Stimulated activated effector memory CD8-positive, alpha-beta T cell treated with anti-CD3 and anti-CD28 coated beads, Interleukin-12 subunit alpha, Interleukin-12 subunit beta, amount 100 ng/mL, for 72 hours (primary cell): ENCODE data around the gene MCM8.
"Not testable (repeated sequence)": the region's sequence is repeated elsewhere in the genome, so short reads cannot be mapped to it uniquely, and the experiment has no call there.

Source experiments
- ATAC-seq: fragments of 150-1000 bp; cut with Tn5 transposase; 2 replicates; pipeline ENCODE4 v1.10.0; 2021
- DNase-seq, 2 donors: peaks; one replicate each; pipeline ENCODE4 v3.0.0; 2021 to 2022; ENCODE audit warnings: low spot score in 2 of 2
- H3K27ac Mint-ChIP-seq: one replicate; pipeline ENCODE4 v1.8.0; 2022; ENCODE audit warnings: mild to moderate bottlenecking, mixed read lengths
- H3K36me3 Mint-ChIP-seq: one replicate; pipeline ENCODE4 v1.8.0; 2022; ENCODE audit warnings: mild to moderate bottlenecking, mixed read lengths
- H3K4me1 Mint-ChIP-seq: one replicate; pipeline ENCODE4 v1.8.0; 2022; ENCODE audit warnings: mixed read lengths
- H3K4me3 Mint-ChIP-seq: one replicate; pipeline ENCODE4 v1.8.0; 2022; ENCODE audit warnings: mild to moderate bottlenecking, mixed read lengths
- H3K9me3 Mint-ChIP-seq: one replicate; pipeline ENCODE4 v1.8.0; 2022; ENCODE audit warnings: mixed read lengths

MCM8 gene

DNA sequence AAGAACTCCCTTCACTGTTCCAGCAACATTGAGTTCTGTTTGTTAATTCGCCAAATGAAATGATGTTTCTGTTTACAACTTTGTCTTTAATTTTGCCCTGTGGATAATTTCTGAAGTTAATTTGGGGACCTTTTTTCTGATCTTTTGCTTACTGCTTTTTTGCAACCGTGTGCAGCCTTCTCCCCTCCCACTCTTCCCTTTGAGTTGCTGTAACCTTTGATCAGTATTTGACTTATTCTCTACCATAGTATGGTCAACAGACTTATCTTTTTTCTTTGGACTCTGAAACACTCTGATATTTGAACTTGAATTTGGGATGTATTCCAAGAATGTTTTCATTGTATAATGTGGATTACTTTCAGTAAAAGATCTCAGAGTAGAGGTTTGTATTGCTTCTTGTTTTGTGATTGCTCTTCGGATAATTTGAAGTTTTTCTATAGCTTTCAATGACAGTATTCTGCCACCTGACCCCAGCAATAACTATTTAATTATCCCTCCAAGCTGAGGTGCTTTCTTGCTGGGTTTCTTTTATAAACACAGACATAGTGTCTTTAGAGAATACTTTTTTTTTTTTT is 57.2 kb downstream of the MCM8 start:
- ATAC-seq (no peak), DNase-seq (no peak)
- peak overlapping the region; percentile 80 for H3K4me3 Mint-ChIP-seq
- peak overlapping the region; percentile 26 for H3K27ac Mint-ChIP-seq
- no peaks in the 10 kb centered on the region for H3K9me3 Mint-ChIP-seq
- peaks cover 26% of the 10 kb centered on the region for H3K4me1 Mint-ChIP-seq
- peaks cover 41% of the 10 kb centered on the region for H3K36me3 Mint-ChIP-seq

DNA sequence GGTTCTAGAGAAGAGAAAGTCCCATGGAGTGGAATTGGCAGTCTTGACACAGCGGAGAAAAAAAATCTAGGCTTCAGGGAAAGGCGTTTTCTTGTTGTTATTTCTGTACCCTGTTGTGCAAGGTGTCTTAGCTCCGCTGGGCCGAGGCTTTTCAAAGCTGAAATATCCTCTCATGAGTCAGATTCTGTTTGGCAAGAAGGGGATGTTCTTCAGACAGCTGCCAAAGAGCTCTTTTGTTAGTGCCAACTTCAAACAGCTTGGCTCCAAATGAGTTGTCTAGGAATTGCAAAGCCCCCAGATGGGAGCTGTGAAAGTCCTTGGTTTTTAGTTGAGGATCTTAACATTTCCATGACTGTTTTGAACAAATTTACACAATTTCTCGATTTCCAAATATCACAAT is 57.8 kb downstream of the MCM8 start:
- no peaks in the 10 kb centered on the region for H3K9me3 Mint-ChIP-seq
- peaks cover 32% of the 10 kb centered on the region for H3K4me1 Mint-ChIP-seq
- H3K27ac Mint-ChIP-seq = peak overlapping the region; percentile 26
- H3K36me3 Mint-ChIP-seq = peaks cover 48% of the 10 kb centered on the region
- no peak for ATAC-seq
- DNase-seq = no peak
- peak overlapping the region; percentile 80 for H3K4me3 Mint-ChIP-seq

DNA sequence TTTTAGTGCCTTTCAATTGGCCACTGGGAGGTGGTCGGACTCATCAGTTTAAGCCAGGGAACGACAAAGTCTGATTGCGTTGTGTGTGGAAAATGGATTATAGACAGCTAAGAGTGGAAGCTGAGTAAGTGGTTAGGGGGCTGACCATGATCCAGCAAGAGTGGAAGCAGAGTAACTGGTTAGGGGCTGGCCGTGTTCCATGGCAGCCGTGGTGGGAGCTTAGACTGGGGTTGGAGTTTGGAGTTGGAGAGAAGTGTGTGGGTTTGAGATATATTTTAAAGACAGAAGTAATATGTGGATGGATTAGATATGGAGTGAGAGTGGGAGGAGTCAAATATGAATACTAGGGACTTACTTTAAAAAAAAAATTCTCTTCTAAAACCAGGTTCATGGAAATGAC is 61.7 kb downstream of the MCM8 start:
- H3K4me1 Mint-ChIP-seq = peaks cover 39% of the 10 kb centered on the region
- DNase-seq (no peak), ATAC-seq (no peak)
- no peaks in the 10 kb centered on the region for H3K9me3 Mint-ChIP-seq
- no peak overlapping the region for H3K4me3 Mint-ChIP-seq
- H3K27ac Mint-ChIP-seq = peak overlapping the region; percentile 50
- peaks cover 76% of the 10 kb centered on the region for H3K36me3 Mint-ChIP-seq

DNA sequence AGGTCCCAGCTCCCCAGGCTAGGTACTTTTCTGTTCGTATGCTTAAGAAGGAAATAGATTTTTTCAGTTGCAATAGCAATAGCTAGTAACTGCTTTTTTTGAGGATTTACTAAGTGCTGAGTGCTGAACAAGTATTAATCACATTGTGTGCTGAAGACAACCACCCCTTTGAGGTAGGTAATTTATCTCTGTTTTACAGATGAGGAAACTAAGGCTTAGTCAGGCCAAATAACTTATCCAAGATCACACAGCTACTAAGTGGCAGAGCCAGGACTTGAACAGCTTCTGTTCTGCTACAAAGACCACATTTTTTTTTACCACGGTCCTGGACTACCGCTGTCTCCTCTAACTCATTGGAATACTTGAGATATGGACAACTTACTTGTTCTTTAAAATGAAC is 63.6 kb downstream of the MCM8 start:
- ATAC-seq = no peak
- peaks cover 32% of the 10 kb centered on the region for H3K4me1 Mint-ChIP-seq

DNA sequence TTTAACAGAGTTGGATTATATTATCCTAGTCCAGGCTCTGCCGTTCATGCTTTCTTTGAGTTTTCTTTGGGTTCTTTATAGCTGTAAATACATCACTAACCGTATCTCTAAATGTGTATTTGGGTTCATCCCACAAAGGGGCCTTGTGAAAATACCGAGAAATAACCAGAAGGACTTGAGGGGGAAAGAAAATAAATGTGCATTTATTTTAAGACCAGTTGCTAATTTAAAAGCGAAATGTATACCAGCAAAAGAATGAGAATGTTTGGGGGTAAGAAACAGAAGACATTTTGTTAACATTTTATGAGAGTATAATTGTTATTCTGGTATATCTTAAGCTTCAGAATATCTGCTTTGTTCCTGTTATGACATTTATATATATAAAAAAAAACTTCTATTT is 64.5 kb downstream of the MCM8 start:
- H3K4me3 Mint-ChIP-seq = no peak overlapping the region
- DNase-seq = no peak
- peaks cover 95% of the 10 kb centered on the region for H3K36me3 Mint-ChIP-seq
- no peak overlapping the region for H3K27ac Mint-ChIP-seq
- peaks cover 32% of the 10 kb centered on the region for H3K4me1 Mint-ChIP-seq
- ATAC-seq = no peak
- no peaks in the 10 kb centered on the region for H3K9me3 Mint-ChIP-seq

More for the DNA sequence above, 63.6 kb downstream of the MCM8 start:
- peak overlapping the region; percentile 75 for H3K27ac Mint-ChIP-seq
- DNase-seq = no peak
- H3K4me3 Mint-ChIP-seq = no peak overlapping the region
- H3K36me3 Mint-ChIP-seq = peaks cover 95% of the 10 kb centered on the region
- H3K9me3 Mint-ChIP-seq = no peaks in the 10 kb centered on the region

DNA sequence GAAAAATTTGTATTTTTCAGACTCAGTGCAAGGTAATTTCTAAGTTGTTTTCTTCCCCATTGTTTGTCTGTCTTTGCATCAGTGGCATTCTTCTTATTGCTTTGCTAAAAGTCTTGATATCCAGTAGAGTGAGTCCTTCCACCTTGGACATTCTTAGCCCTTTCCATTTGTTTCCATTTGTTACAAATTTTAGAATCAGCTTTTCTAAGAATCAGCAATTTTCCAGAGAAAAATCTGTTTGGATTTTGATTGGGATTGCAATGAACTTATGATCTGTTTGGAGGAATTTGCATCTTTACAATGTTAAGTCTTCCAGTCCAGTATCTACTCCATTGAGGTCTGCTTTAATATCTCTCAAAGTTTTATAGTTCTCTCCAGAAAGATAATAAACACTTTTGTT is 67.0 kb downstream of the MCM8 start:
- Mint-ChIP-seq H3K4me3 (no peak overlapping the region), H3K4me1 (peaks cover 34% of the 10 kb centered on the region), H3K9me3 (no peaks in the 10 kb centered on the region), H3K27ac (no peak overlapping the region), H3K36me3 (peaks cover 93% of the 10 kb centered on the region)
- ATAC-seq (no peak), DNase-seq (no peak)

DNA sequence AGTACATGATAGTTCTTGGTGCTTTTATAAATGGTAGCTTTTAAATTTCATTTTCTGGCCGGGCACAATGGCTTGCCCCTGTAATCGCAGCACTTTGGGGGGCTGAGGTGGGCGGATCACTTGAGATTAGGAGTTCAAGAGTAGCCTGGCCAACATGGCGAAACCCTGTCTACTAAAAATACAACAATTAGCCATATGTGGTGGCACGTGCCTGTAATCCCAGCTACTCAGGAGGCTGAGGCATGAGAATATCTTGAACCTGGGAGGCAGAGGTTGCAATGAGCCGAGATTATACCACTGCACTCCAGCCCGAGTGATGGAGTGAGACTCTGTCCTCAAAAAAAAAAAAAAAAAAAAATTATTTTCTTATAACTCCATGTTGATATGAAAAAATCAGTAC is 67.4 kb downstream of the MCM8 start:
- Mint-ChIP-seq H3K4me3 (no peak overlapping the region), H3K4me1 (peaks cover 30% of the 10 kb centered on the region), H3K36me3 (peaks cover 93% of the 10 kb centered on the region), H3K27ac (no peak overlapping the region), H3K9me3 (no peaks in the 10 kb centered on the region)
- DNase-seq = no peak
- ATAC-seq = no peak

DNA sequence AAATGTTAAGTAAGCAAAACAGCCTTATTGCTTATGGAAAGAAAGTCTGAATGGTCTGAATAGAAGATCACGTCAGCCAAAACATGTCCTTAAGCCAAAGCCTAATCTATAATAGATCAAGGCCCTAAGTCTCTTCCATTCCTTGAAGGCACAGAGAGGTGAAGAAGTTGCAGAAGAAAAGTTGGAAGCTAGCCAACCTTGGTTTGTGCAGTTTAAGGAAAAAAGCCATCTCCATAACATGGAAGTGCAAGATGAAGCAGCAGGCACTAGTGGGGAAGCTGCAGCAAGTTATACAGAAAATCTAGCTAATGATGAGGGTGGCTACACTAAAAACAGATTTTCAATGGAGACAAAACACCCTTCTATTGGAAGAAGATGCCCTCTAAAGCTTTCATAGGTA is 74.3 kb downstream of the MCM8 start:
- Mint-ChIP-seq H3K4me1 (peaks cover 15% of the 10 kb centered on the region), H3K27ac (no peak overlapping the region), H3K36me3 (peaks cover 84% of the 10 kb centered on the region), H3K4me3 (no peak overlapping the region), H3K9me3 (no peaks in the 10 kb centered on the region)
- no peak for DNase-seq
- ATAC-seq = no peak

DNA sequence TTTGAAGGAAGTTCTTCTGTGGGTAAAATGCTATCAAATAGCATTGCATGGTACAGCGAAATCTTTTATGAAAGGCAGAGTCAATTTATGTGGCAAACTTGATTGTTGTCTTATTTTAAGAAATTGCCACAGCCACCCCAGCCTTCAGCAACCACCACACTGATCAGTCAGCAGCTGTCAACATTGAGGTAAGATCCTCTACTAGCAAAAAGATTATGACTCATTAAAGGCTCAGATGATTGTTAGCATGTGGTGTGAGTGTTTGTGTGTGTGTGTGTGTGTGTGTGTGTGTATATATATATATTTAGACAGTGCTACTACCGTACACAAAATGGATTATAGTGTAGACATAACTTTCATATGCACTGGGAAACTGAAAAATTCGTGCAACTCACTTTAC is 75.6 kb downstream of the MCM8 start:
- Mint-ChIP-seq H3K4me1 (peaks cover 9% of the 10 kb centered on the region), H3K27ac (no peak overlapping the region), H3K4me3 (no peak overlapping the region), H3K36me3 (peaks cover 83% of the 10 kb centered on the region), H3K9me3 (no peaks in the 10 kb centered on the region)
- ATAC-seq (peak; percentile 77), DNase-seq (no peak)

DNA sequence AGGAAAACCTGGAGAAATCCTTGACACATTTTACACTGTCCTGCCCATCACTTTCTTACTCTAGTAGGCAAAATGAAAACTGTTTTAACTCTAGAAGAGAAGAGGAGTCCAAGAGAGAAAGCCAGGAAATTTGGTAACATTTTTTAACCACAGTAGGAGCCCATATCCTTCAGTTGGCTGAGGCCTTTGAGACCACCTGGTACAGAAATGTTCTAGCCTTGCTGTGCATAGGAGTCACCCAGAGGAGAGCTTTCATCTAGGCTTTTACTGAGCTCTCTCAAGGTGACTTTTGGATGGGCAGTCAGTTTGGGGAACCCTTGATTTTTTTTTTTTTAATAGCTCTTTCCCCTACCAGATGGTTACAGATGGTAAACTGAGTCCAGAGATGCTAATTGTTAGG is 78.4 kb downstream of the MCM8 start:
- H3K9me3 Mint-ChIP-seq = no peaks in the 10 kb centered on the region
- H3K27ac Mint-ChIP-seq = no peak overlapping the region
- ATAC-seq (no peak), DNase-seq (no peak)
- H3K4me1 Mint-ChIP-seq = peaks cover 6% of the 10 kb centered on the region
- H3K4me3 Mint-ChIP-seq = no peak overlapping the region
- peaks cover 84% of the 10 kb centered on the region for H3K36me3 Mint-ChIP-seq

DNA sequence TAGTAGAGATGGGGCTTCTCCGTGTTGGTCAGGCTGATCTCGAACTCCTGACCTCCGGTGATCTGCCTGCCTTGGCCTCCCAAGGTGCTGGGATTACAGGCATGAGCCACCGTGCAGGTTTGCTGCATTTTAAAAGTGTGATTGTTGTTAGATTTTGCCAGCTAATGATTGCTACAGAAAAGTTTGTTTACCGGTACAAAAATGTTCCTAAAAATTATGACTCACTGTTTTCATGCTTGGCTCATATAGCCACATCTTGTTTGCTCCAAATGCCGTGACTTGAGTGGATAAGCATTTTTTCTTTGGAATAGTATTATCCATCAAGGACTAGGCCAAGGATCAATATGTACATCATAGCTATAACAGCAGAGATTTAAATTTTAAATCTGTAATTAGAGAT is 79.1 kb downstream of the MCM8 start:
- ATAC-seq = no peak
- no peak overlapping the region for H3K4me3 Mint-ChIP-seq
- H3K36me3 Mint-ChIP-seq = peaks cover 84% of the 10 kb centered on the region
- no peaks in the 10 kb centered on the region for H3K9me3 Mint-ChIP-seq
- peaks cover 9% of the 10 kb centered on the region for H3K4me1 Mint-ChIP-seq
- no peak overlapping the region for H3K27ac Mint-ChIP-seq
- no peak for DNase-seq

DNA sequence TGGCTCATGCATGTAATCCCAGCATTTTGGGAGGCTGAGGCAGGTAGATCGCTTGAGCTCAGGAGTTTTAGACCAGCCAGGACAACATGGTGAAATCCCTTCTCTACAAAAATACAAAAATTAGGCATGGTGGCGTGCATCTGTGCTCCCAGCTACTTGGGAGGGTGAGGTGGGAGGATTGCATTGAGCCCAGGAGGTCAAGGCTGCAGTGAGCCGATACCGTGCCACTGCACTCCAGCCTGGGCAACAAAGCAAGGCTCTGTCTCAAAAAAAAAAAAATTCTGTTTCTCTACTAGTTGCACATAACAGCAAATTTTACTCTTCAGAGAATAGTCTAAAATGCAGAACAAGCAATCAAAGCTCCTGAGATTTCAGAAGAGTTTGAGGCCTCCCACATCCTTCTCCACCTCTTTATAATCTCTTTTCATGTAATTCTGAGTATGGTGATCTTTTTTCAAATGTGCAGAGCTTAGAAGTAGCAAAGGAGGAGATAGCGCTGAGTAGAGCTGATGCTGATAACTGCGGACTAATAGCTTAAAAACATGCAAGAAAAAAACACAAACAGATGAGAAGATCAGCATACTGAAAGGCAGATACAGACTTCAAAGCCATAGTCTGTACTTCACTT is 80.1 kb downstream of the MCM8 start:
- Mint-ChIP-seq H3K9me3 (no peaks in the 10 kb centered on the region), H3K4me3 (no peak overlapping the region), H3K27ac (no peak overlapping the region), H3K36me3 (peaks cover 84% of the 10 kb centered on the region), H3K4me1 (peaks cover 9% of the 10 kb centered on the region)
- DNase-seq (no peak), ATAC-seq (no peak)

DNA sequence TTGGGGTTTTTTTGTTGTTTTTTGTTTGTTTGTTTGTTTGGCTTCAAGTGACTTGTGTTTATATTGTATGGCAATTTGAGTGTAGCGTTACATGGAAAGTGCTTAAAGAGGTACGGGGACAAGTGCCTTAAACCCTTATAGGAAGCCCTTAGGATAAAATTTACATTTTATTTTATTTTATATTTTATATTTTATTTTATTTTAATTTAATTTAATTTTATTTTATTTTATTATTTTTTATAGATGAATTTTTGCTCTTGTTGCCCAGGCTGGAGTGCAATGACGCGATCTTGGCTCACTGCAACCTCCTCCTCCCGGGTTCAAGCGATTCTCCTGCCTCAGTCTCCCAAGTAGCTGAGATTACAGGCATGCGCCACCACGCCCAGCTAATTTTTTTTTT is 82.5 kb downstream of the MCM8 start:
- H3K4me3 Mint-ChIP-seq, DNase-seq, ATAC-seq, H3K4me1 Mint-ChIP-seq, H3K27ac Mint-ChIP-seq, H3K9me3 Mint-ChIP-seq: not testable (repeated sequence)
- H3K36me3 Mint-ChIP-seq = peaks cover 88% of the 10 kb centered on the region

DNA sequence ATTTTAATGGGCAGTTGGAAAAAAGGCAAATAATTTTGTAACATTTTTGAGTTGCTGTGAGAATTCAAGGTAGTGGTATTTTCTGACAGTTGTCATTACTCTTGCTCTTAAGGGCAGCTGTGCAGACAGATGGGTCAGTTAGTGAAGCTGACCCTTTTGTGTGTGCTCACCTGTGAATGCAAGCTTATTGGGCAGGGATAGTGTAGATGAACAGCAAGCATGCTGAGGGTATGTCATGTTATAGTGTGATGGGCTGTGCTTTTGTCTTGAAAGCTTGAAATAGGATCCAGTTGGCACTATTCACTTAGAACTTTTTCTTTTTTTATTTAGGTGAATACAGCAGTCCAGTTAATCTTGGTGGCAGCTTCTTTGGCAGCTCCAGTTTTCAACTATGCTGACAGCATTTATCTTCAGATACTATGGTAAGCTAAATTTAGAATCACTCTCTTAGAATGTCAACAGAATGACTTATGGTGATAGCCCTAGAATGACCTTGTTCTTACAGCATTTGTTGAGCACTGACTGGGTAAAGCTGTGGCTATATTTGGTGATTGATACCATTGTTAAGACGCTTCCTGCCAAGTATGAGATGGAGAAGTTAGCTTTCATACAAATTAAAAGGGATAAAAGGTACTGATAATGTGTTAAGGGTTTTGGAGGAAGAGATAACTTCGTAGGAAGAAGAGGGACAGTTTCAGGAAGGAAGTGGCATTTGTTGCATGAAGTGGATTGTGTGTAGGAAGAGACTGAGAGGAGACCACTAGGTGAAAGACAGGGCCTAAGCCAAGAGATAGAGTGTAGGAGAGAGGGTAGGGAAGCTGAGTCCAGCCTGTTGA is 83.9 kb downstream of the MCM8 start:
- H3K9me3 Mint-ChIP-seq = no peaks in the 10 kb centered on the region

DNA sequence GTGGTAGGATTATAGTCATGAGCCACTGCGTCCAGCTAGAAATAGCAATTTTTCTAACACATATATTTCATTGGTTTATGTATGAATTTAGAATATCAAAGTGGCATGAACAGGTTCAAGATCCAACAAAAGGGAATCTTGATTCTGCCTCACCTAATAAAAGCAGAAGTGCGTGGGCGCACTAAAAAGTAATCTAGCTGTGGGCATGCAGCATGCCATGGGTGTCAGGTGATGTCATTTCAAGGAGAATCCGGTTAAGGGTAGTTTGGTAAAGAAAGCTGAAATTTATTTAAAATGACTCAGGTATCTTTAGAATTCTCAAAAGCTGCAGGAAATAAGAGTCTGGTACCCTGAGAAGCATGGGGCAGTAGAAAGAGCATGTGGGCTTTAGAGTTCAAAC is 85.8 kb downstream of the MCM8 start:
- DNase-seq (no peak), ATAC-seq (no peak)
- peaks cover 95% of the 10 kb centered on the region for H3K36me3 Mint-ChIP-seq
- H3K4me1 Mint-ChIP-seq = peaks cover 5% of the 10 kb centered on the region
- H3K9me3 Mint-ChIP-seq = no peaks in the 10 kb centered on the region
- H3K27ac Mint-ChIP-seq = no peak overlapping the region
- no peak overlapping the region for H3K4me3 Mint-ChIP-seq

More for the DNA sequence above, 83.9 kb downstream of the MCM8 start:
- Mint-ChIP-seq H3K27ac (peak overlapping the region; percentile 20), H3K36me3 (peaks cover 93% of the 10 kb centered on the region), H3K4me3 (no peak overlapping the region), H3K4me1 (peaks cover 5% of the 10 kb centered on the region)
- DNase-seq (no peak), ATAC-seq (no peak)

DNA sequence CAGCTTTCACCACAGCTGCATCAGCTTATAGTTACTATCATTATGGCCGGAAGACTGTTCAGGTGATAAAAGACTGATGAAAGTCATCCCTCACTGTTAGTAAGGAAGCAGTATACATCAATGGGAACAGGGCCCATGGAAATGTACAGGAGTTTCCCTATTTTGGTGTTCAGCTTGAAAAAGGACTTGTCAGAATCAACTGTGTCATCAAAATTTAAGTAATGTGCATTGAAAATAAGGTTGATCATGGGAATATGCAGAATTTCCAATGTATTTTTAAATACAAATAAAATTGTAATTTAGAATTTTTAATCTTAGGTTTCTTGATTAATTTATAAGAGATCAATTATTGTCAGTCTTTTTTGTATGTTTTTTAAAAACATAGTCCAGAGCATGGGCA is 86.6 kb downstream of the MCM8 start:
- Mint-ChIP-seq H3K4me1 (peaks cover 5% of the 10 kb centered on the region), H3K36me3 (peaks cover 88% of the 10 kb centered on the region), H3K27ac (no peak overlapping the region), H3K4me3 (no peak overlapping the region), H3K9me3 (no peaks in the 10 kb centered on the region)
- DNase-seq = no peak
- no peak for ATAC-seq
